C1 segment of cervical spinal cord (tissue), 14 donors: ENCODE data around the gene GOLGB1.
"Not testable (repeated sequence)": the region's sequence is repeated elsewhere in the genome, so short reads cannot be mapped to it uniquely, and the experiment has no call there.

Experiments
- DNase-seq, 14 donors: peaks; one replicate each; lab custom pipeline; 2025; lab: John Stamatoyannopoulos, UW

The GOLGB1 gene

DNA sequence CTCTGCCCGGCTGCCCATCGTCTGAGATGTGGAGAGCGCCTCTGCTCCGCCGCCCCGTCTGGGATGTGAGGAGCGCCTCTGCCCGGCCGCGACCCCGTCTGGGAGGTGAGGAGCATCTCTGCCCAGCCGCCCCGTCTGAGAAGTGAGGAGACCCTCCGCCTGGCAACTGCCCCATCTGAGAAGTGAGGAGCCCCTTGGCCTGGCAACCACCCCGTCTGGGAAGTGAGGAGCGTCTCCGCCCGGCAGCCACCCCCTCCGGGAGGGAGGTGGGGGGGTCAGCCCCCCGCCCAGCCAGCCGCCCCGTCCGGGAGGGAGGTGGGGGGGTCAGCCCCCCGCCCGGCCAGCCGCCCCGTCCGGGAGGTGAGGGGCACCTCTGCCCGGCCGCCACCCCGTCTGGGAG is 60.8 kb downstream of the GOLGB1 start:
- not testable (repeated sequence) for DNase-seq

DNA sequence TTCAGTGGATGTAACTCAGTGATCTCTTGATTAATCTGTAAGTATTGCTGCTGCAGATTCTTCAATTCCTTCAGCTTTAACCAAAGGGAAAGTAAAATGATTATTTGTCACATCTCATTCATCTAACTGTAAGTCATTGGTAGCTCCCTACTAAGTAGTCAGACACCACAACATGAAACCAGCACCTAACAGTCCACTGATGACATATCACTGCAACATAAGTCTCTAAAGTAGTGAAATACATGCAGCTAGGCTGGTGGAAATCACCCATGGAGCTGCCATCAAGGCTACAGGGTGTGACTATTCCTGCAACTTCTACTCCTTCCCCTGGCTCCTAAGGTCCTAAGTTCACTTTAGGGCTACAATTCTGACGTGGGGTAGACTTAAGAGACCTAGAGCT is 67.7 kb downstream of the GOLGB1 start:
- DNase-seq = no peak

- DNase-seq = no peak
Measured at GRCh38 chr3:121677141-121677540, 72.4 kb downstream of the GOLGB1 start.

- DNase-seq = no peak
Measured at GRCh38 chr3:121670676-121671075, 78.9 kb downstream of the GOLGB1 start.

DNA sequence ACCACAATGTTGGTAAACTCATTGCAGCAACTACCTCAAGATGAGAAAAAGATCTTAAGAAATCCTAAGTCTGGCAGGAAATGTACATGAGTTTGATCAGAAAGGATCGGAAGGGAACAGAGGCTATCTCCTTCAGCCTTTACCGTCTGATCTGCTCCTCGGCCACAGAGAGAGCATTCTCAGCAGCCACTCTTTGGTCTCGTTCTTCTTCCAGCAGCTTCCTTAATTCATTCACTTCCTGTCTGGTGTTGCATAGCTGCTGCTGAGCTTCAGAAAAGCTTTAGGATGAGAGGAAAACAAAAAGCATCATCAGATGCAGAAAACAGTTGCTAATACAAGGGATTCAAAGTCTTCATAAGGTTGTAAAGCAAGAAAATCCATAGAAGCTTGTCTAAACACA is 82.2 kb downstream of the GOLGB1 start:
- peak in 2 of 14 donors; percentile 8 to 12 for DNase-seq

DNA sequence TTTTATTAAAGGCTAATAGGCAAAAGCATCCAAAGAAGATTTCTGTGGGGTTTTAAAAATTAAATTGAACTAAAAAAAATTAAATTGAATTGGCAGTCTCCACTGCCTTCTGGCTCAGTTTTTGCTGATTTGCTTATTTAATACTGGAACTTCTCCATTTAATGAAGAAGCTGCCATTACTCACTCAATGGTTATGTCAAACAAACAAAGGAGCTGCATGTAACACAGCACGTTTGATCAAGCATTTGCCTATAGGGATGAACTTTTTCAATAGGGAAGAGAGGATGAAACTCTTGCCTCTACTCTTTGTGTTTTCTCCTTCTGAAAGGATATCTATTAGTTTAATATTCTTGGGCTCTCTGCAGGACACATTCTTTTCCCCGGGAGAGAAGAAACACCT is 84.1 kb downstream of the GOLGB1 start:
- DNase-seq = no peak

DNA sequence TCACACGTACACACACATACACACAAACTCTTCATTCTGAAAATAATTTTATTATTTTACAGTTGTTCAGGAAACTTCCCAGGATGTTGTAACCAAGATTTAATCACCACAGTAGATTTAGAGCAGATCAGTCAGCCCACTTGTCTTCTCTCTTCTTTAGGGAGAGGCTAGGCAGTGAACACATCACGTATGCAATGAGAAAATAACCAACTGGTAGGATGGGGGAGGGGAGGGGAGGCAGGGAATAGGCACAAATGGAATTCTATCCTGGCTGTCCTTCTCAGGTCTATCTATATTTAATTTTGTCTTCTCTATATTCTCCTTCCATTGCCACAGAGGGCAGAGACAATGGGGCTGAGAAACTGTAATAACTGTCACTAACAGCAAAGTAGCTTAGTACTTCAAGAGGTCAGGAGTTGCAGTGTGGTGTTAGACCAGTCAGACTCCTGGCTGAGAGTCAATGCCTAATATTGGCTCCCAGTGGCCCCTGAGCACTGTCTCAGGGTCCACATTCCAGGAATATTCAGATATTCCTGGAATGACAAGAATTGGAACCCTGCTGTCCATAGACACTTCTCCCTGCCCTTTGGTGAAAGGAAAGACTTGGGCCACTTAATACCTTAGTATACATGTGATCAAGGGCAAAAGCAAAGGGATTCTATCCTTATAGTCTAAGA is 86.2 kb downstream of the GOLGB1 start:
- no peak for DNase-seq

DNA sequence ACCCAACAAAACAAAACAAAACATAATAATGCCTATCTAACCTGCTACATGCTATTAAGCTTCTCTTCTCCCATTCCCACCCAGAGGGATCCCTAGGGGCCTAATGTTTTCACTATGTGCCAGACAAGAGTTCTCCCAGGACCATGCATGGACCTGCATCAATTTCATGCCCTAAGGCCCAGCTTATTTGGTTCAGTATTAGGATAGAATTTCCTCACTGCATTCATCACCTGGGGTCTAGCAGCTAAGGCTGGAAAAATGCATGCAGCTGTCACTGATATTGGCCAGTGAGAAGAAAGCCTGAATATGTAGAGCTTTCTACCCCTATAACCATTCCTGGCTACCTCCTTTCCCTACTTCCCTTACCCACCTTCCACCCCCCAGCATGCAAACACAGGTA is 86.8 kb downstream of the GOLGB1 start:
- no peak for DNase-seq

GRCh38 chr3:121661376-121661775 is 88.2 kb downstream of the GOLGB1 start:
- DNase-seq = no peak

GRCh38 chr3:121660356-121661171 is 89.0 kb downstream of the GOLGB1 start, which contains the start of gene HCLS1:
Gene HCLS1 (minus strand): TSS chr3:121660903. CDS start chr3:121658347, 2,556 bp downstream.
- DNase-seq = peak in 7 of 14 donors; percentile 24 to 47 (median 40)

GRCh38 chr3:121659586-121659985 is 90.0 kb downstream of the GOLGB1 start:
- no peak for DNase-seq

- no peak for DNase-seq
Measured at GRCh38 chr3:121658716-121659435, 90.7 kb downstream of the GOLGB1 start.

GRCh38 chr3:121654493-121655385 is 94.8 kb downstream of the GOLGB1 start:
- no peak for DNase-seq

DNA sequence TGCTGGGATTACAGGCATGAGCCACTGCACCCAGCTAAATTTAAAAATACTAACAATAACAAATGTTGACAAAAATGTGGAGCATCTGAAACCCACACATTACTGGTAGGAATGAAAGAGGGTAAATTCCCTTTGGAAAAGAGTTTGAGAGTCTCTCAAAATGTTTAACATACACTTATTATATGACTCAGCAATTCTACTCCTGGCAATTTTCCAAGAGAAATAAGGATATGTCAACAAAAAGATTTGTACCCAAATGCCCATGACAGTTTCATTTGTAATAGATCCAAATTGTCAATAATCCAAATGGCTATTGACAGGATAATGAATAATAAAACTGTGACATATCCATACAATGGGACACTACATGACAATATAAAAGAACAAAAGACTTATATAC is 97.9 kb downstream of the GOLGB1 start:
- no peak for DNase-seq

DNA sequence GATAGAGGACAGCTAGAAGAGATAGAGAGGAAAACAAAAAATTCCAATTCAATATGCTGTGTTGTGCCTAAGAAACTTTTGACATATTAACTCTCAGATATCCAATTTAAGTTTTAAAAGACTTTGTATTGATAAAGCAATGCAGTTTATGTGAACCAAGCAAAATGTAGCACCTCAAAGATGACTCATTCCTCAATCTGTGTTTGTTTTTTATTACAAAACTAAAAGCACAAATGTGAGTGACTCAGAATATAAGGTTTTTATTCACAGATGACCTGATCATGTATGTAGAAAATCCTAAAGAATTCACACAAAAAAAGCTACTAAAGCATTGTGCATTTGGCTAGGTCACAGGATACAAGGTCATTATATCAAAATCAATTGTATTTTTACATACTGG is 99.9 kb downstream of the GOLGB1 start:
- no peak for DNase-seq

DNA sequence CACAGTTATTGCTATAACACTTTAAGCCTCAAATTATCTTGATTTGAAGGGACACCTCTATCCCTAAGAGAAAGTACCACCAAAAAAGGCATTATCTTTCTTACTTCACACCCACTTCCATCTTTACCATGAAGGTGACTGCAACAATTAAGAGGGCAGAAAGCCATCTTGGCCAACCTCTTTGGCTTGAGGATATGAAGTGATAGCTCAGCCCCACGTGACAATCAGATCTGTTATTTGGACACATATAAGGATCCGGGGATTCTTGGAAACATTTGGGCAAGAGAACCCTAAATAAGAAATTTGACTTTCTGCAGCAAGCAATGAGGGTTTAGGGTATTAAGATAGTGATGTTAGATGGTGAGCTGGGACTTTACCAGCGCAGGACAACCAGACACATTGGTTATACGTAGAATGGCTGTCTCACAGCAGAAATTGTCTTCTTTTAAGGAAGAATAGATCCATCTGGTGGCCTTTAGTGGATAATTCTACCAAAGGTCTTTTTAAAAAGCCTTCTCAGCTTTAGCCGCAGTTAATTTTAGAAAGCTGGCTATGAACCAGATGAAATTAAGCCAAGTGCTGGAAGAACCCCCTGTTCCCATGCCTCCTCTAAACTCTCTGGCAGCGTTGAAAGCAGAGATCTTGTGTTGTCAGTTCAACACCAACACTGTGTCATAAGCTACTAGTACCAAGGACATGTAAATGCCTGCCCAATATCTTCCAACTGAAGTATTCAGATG is 101.2 kb downstream of the GOLGB1 start:
- peak in 1 of 14 donors; percentile 19 for DNase-seq

DNA sequence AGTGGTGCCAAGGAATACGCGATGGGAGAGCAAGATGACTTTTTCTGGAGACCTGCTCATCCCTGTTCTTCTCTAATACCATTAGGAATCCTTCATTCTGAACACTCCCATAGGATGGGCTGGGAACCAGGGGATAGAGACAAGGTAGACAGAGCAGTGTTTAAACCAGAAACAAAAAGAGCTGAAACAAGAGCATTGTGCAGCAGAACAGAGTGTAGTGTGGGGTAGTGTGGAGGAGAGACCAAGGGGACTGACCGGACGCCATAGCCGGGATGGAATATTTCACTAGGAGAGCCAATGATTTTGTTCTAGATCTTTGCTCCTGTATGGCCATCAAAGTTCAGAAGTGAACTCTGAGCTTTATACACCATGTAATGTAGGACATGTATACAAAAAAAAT is 104.5 kb downstream of the GOLGB1 start:
- no peak for DNase-seq

- no peak for DNase-seq
Measured at GRCh38 chr3:121642601-121643314, 106.8 kb downstream of the GOLGB1 start.

- no peak for DNase-seq
Measured at GRCh38 chr3:121641127-121641526, 108.4 kb downstream of the GOLGB1 start.

GRCh38 chr3:121637922-121638321 is 111.6 kb downstream of the GOLGB1 start:
- no peak for DNase-seq
